PFSK-1 (cell line): ENCODE results near the gene NFIA.

Experiments used
- FOXP2 ChIP-seq: optimal IDR thresholded peaks from 2 replicates; pipeline ENCODE3; 2011; ENCODE audit warnings: borderline replicate concordance, control low read depth, inconsistent platforms; ENCODE audit not compliant: insufficient read depth; ENCODE audit errors: extremely low read length, extremely low read depth
- POLR2AphosphoS5 ChIP-seq: IDR thresholded peaks from 2 replicates; pipeline ENCODE4 v1.6.1; 2012; ENCODE audit warnings: low read depth, mild to moderate bottlenecking, control low read depth, low read length, moderate library complexity
- SIN3A ChIP-seq: IDR thresholded peaks from 2 replicates; pipeline ENCODE4 v1.6.1; 2012; ENCODE audit warnings: mild to moderate bottlenecking, low read length, moderate library complexity, borderline replicate concordance; ENCODE audit not compliant: insufficient read depth
- TAF1 ChIP-seq: IDR thresholded peaks from 2 replicates; pipeline ENCODE4 v1.6.1; 2012; ENCODE audit warnings: low read length, control low read depth, borderline replicate concordance; ENCODE audit not compliant: insufficient read depth
- TF ChIP-seq, protein P1 (sequence below), 2 experiments: IDR thresholded peaks; 2 replicates each; pipeline versions ENCODE4 v1.6.1 to v1.8.0; 2011 to 2012; ENCODE audit warnings: low read depth in 2 of 2, low read length in 2 of 2, control low read depth in 1 of 2, inconsistent platforms in 1 of 2, mild to moderate bottlenecking in 1 of 2, moderate library complexity in 1 of 2; ENCODE audit not compliant: insufficient read depth in 1 of 2

The NFIA gene

DNA sequence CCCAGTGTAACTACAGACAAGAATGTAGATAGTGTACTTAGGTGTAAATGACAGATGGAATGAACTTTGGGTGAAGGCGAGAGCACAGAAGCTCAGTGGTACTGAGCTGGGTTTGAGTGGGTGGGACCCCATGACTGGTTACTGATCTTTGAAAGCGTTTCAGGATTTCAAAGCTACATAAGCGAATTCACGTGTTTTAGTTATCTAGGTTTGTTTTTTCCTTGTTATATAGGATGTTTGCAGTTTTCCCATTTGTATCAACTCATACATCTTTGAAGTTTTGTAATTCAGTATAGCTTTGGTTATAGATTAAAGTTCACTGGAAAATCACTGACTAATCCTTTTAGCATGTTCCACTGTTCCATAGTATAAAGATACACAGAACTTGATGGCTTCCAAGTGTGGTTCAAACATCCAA, 182.5 kb downstream of the NFIA start:
- TF ChIP-seq POLR2AphosphoS5 = no peak
- TF ChIP-seq TAF1 = no peak
- TF ChIP-seq, protein P1, sequence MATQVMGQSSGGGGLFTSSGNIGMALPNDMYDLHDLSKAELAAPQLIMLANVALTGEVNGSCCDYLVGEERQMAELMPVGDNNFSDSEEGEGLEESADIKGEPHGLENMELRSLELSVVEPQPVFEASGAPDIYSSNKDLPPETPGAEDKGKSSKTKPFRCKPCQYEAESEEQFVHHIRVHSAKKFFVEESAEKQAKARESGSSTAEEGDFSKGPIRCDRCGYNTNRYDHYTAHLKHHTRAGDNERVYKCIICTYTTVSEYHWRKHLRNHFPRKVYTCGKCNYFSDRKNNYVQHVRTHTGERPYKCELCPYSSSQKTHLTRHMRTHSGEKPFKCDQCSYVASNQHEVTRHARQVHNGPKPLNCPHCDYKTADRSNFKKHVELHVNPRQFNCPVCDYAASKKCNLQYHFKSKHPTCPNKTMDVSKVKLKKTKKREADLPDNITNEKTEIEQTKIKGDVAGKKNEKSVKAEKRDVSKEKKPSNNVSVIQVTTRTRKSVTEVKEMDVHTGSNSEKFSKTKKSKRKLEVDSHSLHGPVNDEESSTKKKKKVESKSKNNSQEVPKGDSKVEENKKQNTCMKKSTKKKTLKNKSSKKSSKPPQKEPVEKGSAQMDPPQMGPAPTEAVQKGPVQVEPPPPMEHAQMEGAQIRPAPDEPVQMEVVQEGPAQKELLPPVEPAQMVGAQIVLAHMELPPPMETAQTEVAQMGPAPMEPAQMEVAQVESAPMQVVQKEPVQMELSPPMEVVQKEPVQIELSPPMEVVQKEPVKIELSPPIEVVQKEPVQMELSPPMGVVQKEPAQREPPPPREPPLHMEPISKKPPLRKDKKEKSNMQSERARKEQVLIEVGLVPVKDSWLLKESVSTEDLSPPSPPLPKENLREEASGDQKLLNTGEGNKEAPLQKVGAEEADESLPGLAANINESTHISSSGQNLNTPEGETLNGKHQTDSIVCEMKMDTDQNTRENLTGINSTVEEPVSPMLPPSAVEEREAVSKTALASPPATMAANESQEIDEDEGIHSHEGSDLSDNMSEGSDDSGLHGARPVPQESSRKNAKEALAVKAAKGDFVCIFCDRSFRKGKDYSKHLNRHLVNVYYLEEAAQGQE (IDR thresholded peaks at IDR 0.05; ENCODE audit: insufficient read depth in 1 of 2, low read depth in 2 of 2, low read length in 2 of 2) = no peak
- no peak for TF ChIP-seq FOXP2
- TF ChIP-seq SIN3A = no peak

DNA sequence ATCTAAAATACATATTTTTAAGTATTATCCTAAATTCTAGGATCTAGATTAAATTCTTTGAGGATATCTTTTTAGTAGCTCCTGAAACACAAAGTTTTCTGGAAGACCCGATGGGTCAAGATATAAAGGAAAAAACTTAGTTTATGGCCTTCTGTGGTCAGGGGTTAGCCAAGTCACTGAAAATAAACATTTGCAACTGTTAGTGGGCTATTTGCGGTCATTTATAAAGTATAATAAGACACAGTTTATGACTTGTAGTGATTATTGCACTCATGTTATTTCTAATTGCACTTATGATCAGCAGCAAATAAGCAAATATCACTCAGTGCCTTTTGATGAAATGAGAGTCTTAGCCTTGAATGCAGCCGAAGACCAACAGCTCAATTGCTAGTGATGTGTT, 183.3 kb downstream of the NFIA start:
- TF ChIP-seq, protein P1 (IDR thresholded peaks at IDR 0.05; ENCODE audit: insufficient read depth in 1 of 2, low read depth in 2 of 2, low read length in 2 of 2) = no peak
- TF ChIP-seq POLR2AphosphoS5 (no peak), SIN3A (no peak), TAF1 (no peak), FOXP2 (no peak)

DNA sequence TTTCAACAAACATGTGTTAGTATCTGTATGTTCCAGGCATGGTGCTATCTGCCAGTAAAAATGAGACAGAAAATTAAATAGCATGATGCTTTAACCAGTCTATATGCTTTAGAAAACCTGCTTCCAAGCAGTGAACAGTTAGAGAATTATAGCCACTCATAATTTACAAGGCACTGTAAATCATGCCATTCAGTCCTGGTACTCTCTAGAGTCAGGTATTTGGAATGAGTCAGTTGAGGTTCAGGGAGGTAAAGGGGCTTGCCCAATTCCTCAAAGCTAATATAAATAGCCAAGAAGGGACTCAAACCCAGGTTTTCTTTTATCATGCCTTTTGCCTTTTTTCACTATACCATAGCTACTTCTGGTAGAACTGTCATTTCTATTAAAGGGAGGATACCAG, 184.4 kb downstream of the NFIA start:
- TF ChIP-seq SIN3A (no peak), TAF1 (no peak), POLR2AphosphoS5 (no peak), FOXP2 (no peak)
- TF ChIP-seq, protein P1 (IDR thresholded peaks at IDR 0.05; ENCODE audit: insufficient read depth in 1 of 2, low read depth in 2 of 2, low read length in 2 of 2) = no peak

DNA sequence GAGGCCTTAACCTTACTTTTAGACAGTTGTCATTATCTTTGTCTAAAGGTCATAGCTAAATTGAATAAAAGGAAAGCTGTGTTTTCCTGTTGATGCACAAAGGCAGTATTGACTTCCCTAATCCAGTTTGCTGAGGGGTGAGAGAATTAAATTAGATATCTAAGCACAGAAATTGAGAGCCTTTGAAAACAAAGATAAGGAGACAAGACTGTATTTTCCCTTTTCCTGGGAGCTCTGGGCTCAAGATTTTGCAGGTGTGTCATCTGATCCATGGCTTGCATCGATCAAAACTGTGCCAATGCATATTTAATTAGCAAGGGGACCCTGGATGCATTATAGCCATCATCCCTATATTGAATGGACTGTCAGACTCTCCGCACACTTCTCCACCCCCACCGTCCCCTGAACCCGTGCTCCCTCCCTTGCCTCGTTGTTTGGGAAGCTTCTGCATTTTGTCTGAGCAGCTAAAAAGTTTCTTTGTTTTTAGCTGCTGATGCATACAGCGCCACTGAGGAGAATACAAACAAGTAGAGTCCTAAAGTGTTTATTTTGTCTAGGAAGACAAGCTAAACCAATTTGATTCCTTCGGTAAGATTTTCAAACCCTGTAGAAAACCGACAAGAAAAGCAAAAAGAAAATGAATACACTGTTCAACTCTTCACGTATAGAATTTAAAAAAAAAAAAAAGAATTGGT, 186.3 kb downstream of the NFIA start:
- TF ChIP-seq FOXP2 (no peak), POLR2AphosphoS5 (no peak), TAF1 (no peak)

DNA sequence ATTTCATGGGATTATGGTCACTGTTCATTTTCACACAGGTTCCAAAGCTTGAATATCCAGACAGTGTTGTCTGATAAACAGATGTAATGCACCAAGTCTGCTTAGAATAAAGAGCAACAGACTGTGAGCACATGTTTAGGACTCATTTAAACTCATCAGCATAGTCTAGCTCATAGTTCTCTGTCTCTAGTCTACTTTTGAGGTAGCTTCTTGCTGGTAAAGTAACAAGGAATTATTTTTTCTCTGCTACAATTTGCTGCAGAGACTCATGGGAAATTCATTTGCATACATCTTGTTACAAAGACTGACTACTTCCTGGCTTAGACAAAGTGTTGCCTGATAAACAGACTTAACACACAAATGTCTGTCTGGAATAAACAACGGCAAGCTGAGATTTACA, 187.2 kb downstream of the NFIA start:
- no peak for TF ChIP-seq FOXP2
- TF ChIP-seq, protein P1 (IDR thresholded peaks at IDR 0.05; ENCODE audit: insufficient read depth in 1 of 2, low read depth in 2 of 2, low read length in 2 of 2) = no peak
- TF ChIP-seq SIN3A = no peak
- TF ChIP-seq TAF1 = no peak
- no peak for TF ChIP-seq POLR2AphosphoS5
